GM12891 (cell line): Measurements from ENCODE around the gene HMCN1.

Experiments used
- PAX5 ChIP-seq: IDR thresholded peaks from 2 replicates; pipeline ENCODE4 v1.6.1; 2011; ENCODE audit warnings: low read length, moderate library complexity, mild to moderate bottlenecking; ENCODE audit not compliant: insufficient read depth, severe bottlenecking
- POLR2A ChIP-seq: IDR thresholded peaks from 2 replicates; pipeline ENCODE4 v1.6.1; 2011; ENCODE audit warnings: low read depth, low read length, control low read depth
- POLR2AphosphoS5 ChIP-seq: IDR thresholded peaks from 2 replicates; pipeline ENCODE4 v1.6.1; 2011; ENCODE audit warnings: low read depth, low read length, control low read depth
- TAF1 ChIP-seq: IDR thresholded peaks from 2 replicates; pipeline ENCODE4 v1.6.1; 2011; ENCODE audit warnings: low read depth, low read length, control low read depth

- TF ChIP-seq POLR2A (no peak), TAF1 (no peak), POLR2AphosphoS5 (no peak), PAX5 (no peak)
Observed at GRCh38 chr1:186239171-186239570, 505.0 kb downstream of the HMCN1 start.
